IMR-90 (cell line): ENCODE results near the gene MEP1B.

ENCODE experiments used
- MAZ ChIP-seq: IDR thresholded peaks from 2 replicates; pipeline ENCODE4 v1.6.1; 2012; ENCODE audit warnings: low read depth, mild to moderate bottlenecking, low read length, improper control_type of control experiment, moderate library complexity, borderline replicate concordance
- MXI1 ChIP-seq: IDR thresholded peaks from 2 replicates; pipeline ENCODE4 v1.6.1; 2012; ENCODE audit warnings: low read depth, mild to moderate bottlenecking, low read length, moderate library complexity, borderline replicate concordance
- TF ChIP-seq, protein P1 (sequence below): conservative IDR thresholded peaks from 2 replicates; pipeline ENCODE4 v1.5.1; 2012; ENCODE audit warnings: mild to moderate bottlenecking, low read depth, low read length, improper control_type of control experiment

DNA sequence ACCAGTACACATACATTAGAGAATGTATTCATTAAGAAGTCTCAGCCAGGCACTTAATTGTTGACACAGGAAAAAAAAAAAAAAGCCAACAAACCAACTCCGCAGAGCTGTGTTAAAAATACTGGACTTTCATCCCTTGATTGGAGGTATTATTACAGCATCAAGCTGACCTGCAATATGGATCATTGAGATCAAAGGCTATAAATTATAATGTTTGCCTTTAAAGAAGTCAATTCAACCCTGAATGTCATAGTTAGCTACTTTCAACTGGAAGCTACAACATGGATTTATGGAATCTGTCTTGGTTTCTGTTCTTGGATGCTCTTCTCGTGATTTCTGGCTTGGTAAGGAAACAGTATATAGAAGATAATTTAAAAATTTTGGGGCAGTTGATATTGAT is at the start of gene MEP1B:
- TF ChIP-seq, protein P1, sequence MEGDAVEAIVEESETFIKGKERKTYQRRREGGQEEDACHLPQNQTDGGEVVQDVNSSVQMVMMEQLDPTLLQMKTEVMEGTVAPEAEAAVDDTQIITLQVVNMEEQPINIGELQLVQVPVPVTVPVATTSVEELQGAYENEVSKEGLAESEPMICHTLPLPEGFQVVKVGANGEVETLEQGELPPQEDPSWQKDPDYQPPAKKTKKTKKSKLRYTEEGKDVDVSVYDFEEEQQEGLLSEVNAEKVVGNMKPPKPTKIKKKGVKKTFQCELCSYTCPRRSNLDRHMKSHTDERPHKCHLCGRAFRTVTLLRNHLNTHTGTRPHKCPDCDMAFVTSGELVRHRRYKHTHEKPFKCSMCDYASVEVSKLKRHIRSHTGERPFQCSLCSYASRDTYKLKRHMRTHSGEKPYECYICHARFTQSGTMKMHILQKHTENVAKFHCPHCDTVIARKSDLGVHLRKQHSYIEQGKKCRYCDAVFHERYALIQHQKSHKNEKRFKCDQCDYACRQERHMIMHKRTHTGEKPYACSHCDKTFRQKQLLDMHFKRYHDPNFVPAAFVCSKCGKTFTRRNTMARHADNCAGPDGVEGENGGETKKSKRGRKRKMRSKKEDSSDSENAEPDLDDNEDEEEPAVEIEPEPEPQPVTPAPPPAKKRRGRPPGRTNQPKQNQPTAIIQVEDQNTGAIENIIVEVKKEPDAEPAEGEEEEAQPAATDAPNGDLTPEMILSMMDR, result no peak
- TF ChIP-seq MXI1 (no peak), MAZ (no peak)
